Uterus (tissue), 2 donors: ENCODE results near the gene SCAF4.
"Not testable (repeated sequence)": the region's sequence is repeated elsewhere in the genome, so short reads cannot be mapped to it uniquely, and the experiment has no call there.

Experiments
- POLR2A ChIP-seq, 2 donors: fragments of 450-650 bp; IDR thresholded peaks; one replicate each; pipeline ENCODE4 v1.6.1; 2016; ENCODE audit warnings: antibody characterized with exemption in 2 of 2, mild to moderate bottlenecking in 1 of 2, moderate library complexity in 1 of 2
- TF ChIP-seq, protein P1 (sequence below), 4 experiments: fragments of 200-600 bp in 2 of 4; fragments of 450-650 bp in 2 of 4; sonication (generic) in 2 of 4; IDR thresholded peaks; one replicate each; pipeline ENCODE4 v1.5.1; 2016 to 2019; ENCODE audit warnings: antibody characterized with exemption in 4 of 4, mild to moderate bottlenecking in 2 of 4, moderate library complexity in 1 of 4

DNA sequence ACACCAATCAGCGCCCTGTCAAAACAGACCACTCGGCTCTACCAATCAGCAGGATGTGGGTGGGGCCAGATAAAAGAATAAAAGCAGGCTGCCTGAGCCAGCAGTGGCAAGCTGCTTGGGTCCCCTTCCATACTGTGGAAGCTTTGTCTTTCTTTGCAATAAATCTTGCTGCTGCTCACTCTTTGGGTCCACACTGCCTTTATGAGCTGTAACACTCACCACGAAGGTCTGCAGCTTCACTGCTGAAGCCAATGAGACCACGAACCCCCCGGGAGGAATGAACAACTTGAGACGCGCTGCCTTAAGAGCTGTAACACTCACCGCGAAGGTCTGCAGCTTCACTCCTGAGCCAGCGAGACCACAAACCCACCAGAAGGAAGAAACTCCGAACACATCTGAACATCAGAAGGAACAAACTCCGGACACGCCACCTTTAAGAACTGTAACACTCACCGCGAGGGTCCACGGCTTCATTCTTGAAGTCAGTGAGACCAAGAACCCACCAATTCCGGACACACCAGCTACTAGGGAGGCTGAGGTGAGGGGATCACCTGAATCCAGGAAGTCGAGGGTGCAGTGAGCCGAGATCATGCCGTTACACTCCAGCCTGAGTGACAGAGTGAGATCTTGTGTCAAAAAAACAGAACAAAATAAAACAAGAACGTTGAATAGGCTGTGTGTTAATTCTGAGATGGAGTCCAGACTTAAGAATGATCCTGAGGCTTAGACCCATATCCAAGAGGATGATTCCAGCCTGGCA lies 76.9 kb downstream of the SCAF4 start:
- TF ChIP-seq, protein P1, sequence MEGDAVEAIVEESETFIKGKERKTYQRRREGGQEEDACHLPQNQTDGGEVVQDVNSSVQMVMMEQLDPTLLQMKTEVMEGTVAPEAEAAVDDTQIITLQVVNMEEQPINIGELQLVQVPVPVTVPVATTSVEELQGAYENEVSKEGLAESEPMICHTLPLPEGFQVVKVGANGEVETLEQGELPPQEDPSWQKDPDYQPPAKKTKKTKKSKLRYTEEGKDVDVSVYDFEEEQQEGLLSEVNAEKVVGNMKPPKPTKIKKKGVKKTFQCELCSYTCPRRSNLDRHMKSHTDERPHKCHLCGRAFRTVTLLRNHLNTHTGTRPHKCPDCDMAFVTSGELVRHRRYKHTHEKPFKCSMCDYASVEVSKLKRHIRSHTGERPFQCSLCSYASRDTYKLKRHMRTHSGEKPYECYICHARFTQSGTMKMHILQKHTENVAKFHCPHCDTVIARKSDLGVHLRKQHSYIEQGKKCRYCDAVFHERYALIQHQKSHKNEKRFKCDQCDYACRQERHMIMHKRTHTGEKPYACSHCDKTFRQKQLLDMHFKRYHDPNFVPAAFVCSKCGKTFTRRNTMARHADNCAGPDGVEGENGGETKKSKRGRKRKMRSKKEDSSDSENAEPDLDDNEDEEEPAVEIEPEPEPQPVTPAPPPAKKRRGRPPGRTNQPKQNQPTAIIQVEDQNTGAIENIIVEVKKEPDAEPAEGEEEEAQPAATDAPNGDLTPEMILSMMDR (IDR thresholded peaks at IDR 0.05), result not testable (repeated sequence)
- TF ChIP-seq POLR2A (IDR thresholded peaks at IDR 0.05), result not testable (repeated sequence)
